ENCODE data around the gene TMEM208. TPM values are rescaled to one million over a fixed set of nuclear protein-coding genes. Genes with fewer than 3 reads are reported as not detected.

TMEM208 gene
- total and polyA plus RNA-seq, 2 experiments from 2014 or later: 53.8 to 97.0 TPM

DNA sequence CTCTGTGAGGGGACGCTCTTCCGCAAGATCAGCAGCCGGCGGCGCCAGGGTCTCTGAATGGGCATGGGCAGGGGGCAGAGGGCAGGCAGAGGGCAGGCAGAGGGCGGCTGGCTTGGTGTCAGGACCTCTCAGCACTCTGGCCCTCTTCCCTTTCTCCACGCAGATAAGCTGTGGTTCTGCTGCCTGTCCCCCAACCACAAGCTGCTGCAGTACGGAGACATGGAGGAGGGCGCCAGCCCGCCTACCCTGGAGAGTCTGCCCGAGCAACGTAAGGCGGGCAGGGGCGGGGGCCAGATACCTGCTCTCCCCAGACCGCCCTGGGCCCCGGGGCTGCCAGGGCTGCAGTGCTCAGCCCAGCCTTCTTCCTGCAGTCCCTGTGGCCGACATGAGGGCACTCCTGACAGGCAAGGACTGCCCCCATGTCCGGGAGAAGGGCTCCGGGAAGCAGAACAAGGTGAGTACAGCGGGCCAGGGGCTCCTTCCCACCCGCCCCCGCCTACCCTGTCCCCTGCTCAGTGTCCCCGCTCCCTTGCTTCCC is 23.9 kb upstream of the TMEM208 start:
- no peak overlapping the region for H3K4me2 ChIP-seq (ENCODE audit: unreplicated experiment)
- peaks cover 10% of the 10 kb centered on the region for H3K4me1 ChIP-seq (ENCODE audit: insufficient read depth)
- H3K27ac ChIP-seq: no peak overlapping the region
- no peaks in the 10 kb centered on the region for H3K36me3 ChIP-seq (ENCODE audit: low read depth)
- no peak overlapping the region for H2AFZ ChIP-seq
- TF ChIP-seq EZH2phosphoT487 (IDR thresholded peaks at IDR 0.05; ENCODE audit: insufficient read depth, low read depth): no peak
- no peaks in the 10 kb centered on the region for H3F3A ChIP-seq (ENCODE audit: insufficient read depth)
- no peaks in the 10 kb centered on the region for H3K9me2 ChIP-seq (ENCODE audit: insufficient read depth)
- H4K20me1 ChIP-seq (ENCODE audit: insufficient read depth): no peaks in the 10 kb centered on the region
- H3K79me2 ChIP-seq (ENCODE audit: insufficient read depth): no peaks in the 10 kb centered on the region
- no peak for DNase-seq
- H3K4me3 ChIP-seq: no peak overlapping the region
- no peaks in the 10 kb centered on the region for H3K27me3 ChIP-seq (replicated peaks; ENCODE audit: insufficient read depth)
- no peaks in the 10 kb centered on the region for H3K9me3 ChIP-seq (ENCODE audit: low read depth)
- 92 to 97% methylated on average over 18 to 23 of the region's 23 CpGs for WGBS, 2 experiments (ENCODE audit: low coverage in 1 of 2, low lambda C conversion rate in 2 of 2, missing lambda C conversion rate in 2 of 2)
- no peak overlapping the region for H3K9ac ChIP-seq
- in situ Hi-C loops (cut with MboI): no loop called here

GRCh38 chr16:67204076-67204475 is 22.9 kb upstream of the TMEM208 start:
- H3K4me2 ChIP-seq (ENCODE audit: unreplicated experiment): no peak overlapping the region
- in situ Hi-C loops (cut with MboI): no loop called here
- H3K36me3 ChIP-seq (ENCODE audit: low read depth): no peaks in the 10 kb centered on the region
- no peak overlapping the region for H2AFZ ChIP-seq
- peaks cover 12% of the 10 kb centered on the region for H3K4me1 ChIP-seq (ENCODE audit: insufficient read depth)
- no peaks in the 10 kb centered on the region for H3K9me3 ChIP-seq (ENCODE audit: low read depth)
- H3K79me2 ChIP-seq (ENCODE audit: insufficient read depth): no peaks in the 10 kb centered on the region
- H3K27ac ChIP-seq: no peak overlapping the region
- no peak overlapping the region for H3K9ac ChIP-seq
- H3K4me3 ChIP-seq: no peak overlapping the region
- no peak for DNase-seq
- TF ChIP-seq EZH2phosphoT487 (IDR thresholded peaks at IDR 0.05; ENCODE audit: insufficient read depth, low read depth) (no peak), EZH2 (IDR thresholded peaks at IDR 0.05; ENCODE audit: insufficient read depth, poor library complexity, severe bottlenecking) (no peak)
- H3K27me3 ChIP-seq (replicated peaks; ENCODE audit: insufficient read depth): no peaks in the 10 kb centered on the region
- 42 to 43% methylated on average over 3 to 4 of the region's 4 CpGs for WGBS, 2 experiments (ENCODE audit: low coverage in 1 of 2, low lambda C conversion rate in 2 of 2, missing lambda C conversion rate in 2 of 2)
- no peaks in the 10 kb centered on the region for H3F3A ChIP-seq (ENCODE audit: insufficient read depth)
- no peaks in the 10 kb centered on the region for H3K9me2 ChIP-seq (ENCODE audit: insufficient read depth)
- no peaks in the 10 kb centered on the region for H4K20me1 ChIP-seq (ENCODE audit: insufficient read depth)

DNA sequence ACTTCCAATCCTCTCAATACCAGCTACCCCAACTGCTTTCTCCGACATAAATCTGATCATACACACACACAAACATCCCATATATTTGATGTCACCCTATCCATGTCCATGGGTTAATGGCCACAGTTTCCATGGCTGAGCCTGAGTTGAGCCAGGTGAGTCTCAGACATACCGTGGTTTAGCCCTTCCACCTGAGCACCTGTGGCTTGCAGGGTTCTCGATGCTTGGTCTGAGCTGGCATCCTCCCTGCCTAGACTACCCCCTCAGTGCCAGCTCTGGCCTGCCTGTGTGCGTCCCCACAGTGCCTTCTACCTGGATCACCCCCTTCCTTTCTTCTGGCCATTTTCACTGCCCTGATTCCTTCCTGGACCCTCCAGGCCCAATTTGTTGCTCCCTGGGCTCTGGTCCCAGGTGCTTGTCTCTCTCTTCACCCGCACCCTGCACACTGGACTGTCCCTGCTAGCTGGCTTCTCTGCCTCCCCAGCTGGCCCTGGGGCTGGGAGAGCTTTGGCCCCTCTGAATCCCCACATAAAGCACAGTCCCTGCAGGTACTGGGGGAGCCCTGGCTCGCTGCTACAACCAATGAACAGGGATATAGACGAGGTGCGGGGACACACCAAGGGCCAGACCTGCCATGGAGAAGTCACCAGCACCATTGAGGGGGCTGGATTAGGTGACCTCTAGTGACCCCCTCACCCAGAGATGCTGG is 20.6 kb upstream of the TMEM208 start:
- no peaks in the 10 kb centered on the region for H3K9me3 ChIP-seq (ENCODE audit: low read depth)
- in situ Hi-C loops (cut with MboI): no loop called here
- no peaks in the 10 kb centered on the region for H4K20me1 ChIP-seq (ENCODE audit: insufficient read depth)
- no peaks in the 10 kb centered on the region for H3K9me2 ChIP-seq (ENCODE audit: insufficient read depth)
- H3K79me2 ChIP-seq (ENCODE audit: insufficient read depth): no peaks in the 10 kb centered on the region
- 93 to 95% methylated on average over 7 to 8 of the region's 8 CpGs for WGBS, 2 experiments (ENCODE audit: low coverage in 1 of 2, low lambda C conversion rate in 2 of 2, missing lambda C conversion rate in 2 of 2)
- H3K4me3 ChIP-seq: no peak overlapping the region
- no peak overlapping the region for H2AFZ ChIP-seq
- no peak overlapping the region for H3K4me2 ChIP-seq (ENCODE audit: unreplicated experiment)
- H3K27ac ChIP-seq: no peak overlapping the region
- no peaks in the 10 kb centered on the region for H3K36me3 ChIP-seq (ENCODE audit: low read depth)
- TF ChIP-seq EZH2 (IDR thresholded peaks at IDR 0.05; ENCODE audit: insufficient read depth, poor library complexity, severe bottlenecking): no peak
- no peak for TF ChIP-seq EZH2phosphoT487 (IDR thresholded peaks at IDR 0.05; ENCODE audit: insufficient read depth, low read depth)
- no peaks in the 10 kb centered on the region for H3F3A ChIP-seq (ENCODE audit: insufficient read depth)
- H3K4me1 ChIP-seq (ENCODE audit: insufficient read depth): peaks cover 12% of the 10 kb centered on the region
- H3K9ac ChIP-seq: no peak overlapping the region
- no peaks in the 10 kb centered on the region for H3K27me3 ChIP-seq (replicated peaks; ENCODE audit: insufficient read depth)
- no peak for DNase-seq

DNA sequence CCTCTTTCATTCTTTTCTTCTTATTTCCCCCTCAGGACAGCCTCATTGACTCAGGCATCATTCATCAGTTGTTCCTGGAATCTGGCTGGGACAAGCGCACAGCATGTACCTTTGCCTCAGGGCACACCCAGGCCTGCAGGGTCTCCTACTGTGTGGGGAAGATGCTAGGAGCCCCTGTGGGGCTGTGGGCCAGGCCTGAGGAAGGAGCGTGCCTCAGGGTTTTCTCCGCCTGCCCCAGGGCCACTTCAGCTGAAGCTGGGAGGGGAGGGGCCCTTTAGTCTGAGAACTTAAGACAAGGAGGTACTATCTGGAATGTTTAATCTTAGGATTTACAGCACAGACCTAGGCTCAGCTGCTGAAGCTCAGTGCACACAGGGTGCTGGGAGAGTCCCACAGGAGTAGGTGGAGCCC is 20.1 kb upstream of the TMEM208 start:
- DNase-seq: no peak
- WGBS, 2 experiments (ENCODE audit: low coverage in 1 of 2, low lambda C conversion rate in 2 of 2, missing lambda C conversion rate in 2 of 2): 91 to 95% methylated on average over 3 of the region's 3 CpGs
- peaks cover 12% of the 10 kb centered on the region for H3K4me1 ChIP-seq (ENCODE audit: insufficient read depth)
- H3K27me3 ChIP-seq (replicated peaks; ENCODE audit: insufficient read depth): no peaks in the 10 kb centered on the region
- H3K9me3 ChIP-seq (ENCODE audit: low read depth): no peaks in the 10 kb centered on the region
- H3K79me2 ChIP-seq (ENCODE audit: insufficient read depth): no peaks in the 10 kb centered on the region
- H2AFZ ChIP-seq: no peak overlapping the region
- no peak overlapping the region for H3K4me3 ChIP-seq
- no peaks in the 10 kb centered on the region for H3K9me2 ChIP-seq (ENCODE audit: insufficient read depth)
- H3F3A ChIP-seq (ENCODE audit: insufficient read depth): no peaks in the 10 kb centered on the region
- H3K9ac ChIP-seq: no peak overlapping the region
- H4K20me1 ChIP-seq (ENCODE audit: insufficient read depth): no peaks in the 10 kb centered on the region
- no peak for TF ChIP-seq EZH2phosphoT487 (IDR thresholded peaks at IDR 0.05; ENCODE audit: insufficient read depth, low read depth)
- TF ChIP-seq EZH2 (IDR thresholded peaks at IDR 0.05; ENCODE audit: insufficient read depth, poor library complexity, severe bottlenecking): no peak
- in situ Hi-C loops (cut with MboI): no loop called here
- H3K36me3 ChIP-seq (ENCODE audit: low read depth): no peaks in the 10 kb centered on the region
- H3K4me2 ChIP-seq (ENCODE audit: unreplicated experiment): no peak overlapping the region
- H3K27ac ChIP-seq: no peak overlapping the region
